ENCODE results near the gene CD7. TPM values are rescaled to one million over a fixed set of nuclear protein-coding genes. Genes with fewer than 3 reads are reported as not detected.

The CD7 gene
- total RNA-seq, 2 donors from 2014 or later, result 620 to 646 TPM

- peaks cover 20 to 29% of the 10 kb centered on the region in 2 donors for H3K36me3 Mint-ChIP-seq
- ATAC-seq (no peak), DNase-seq (ENCODE audit: low spot score in 2 of 2) (no peak)
- no peak overlapping the region for H3K27ac Mint-ChIP-seq
- peaks cover 0 to 5% of the 10 kb centered on the region in 2 donors for H3K9me3 Mint-ChIP-seq
Measured at GRCh38 chr17:82311971-82312370, 5.4 kb downstream of the CD7 start.

GRCh38 chr17:82310877-82311276, 6.5 kb downstream of the CD7 start:
- ATAC-seq, result no peak
- H3K27ac Mint-ChIP-seq, result peak overlapping the region; percentile 45 to 47
- no peak for DNase-seq (ENCODE audit: low spot score in 2 of 2)

GRCh38 chr17:82309656-82310570, 7.5 kb downstream of the CD7 start:
- H3K9me3 Mint-ChIP-seq, result peaks cover 0 to 8% of the 10 kb centered on the region in 2 donors

More at GRCh38 chr17:82310877-82311276, 6.5 kb downstream of the CD7 start:
- Mint-ChIP-seq H3K9me3 (peaks cover 0 to 8% of the 10 kb centered on the region in 2 donors), H3K36me3 (peaks cover 18 to 24% of the 10 kb centered on the region in 2 donors)

GRCh38 chr17:82305727-82306300, 11.6 kb downstream of the CD7 start:
- peaks cover 0 to 16% of the 10 kb centered on the region in 2 donors for H3K36me3 Mint-ChIP-seq
- peaks cover 0 to 8% of the 10 kb centered on the region in 2 donors for H3K9me3 Mint-ChIP-seq
- ATAC-seq (no peak), DNase-seq (ENCODE audit: low spot score in 2 of 2) (no peak)
- H3K27ac Mint-ChIP-seq, result peak overlapping the region; percentile 84 to 97

More at GRCh38 chr17:82309656-82310570, 7.5 kb downstream of the CD7 start:
- ATAC-seq (no peak), DNase-seq (ENCODE audit: low spot score in 2 of 2) (no peak)
- Mint-ChIP-seq H3K36me3 (peaks cover 11 to 24% of the 10 kb centered on the region in 2 donors), H3K27ac (peak overlapping the region in 1 of 2 donors; percentile 47)

GRCh38 chr17:82304826-82305726, 12.3 kb downstream of the CD7 start:
- no peak for ATAC-seq
- H3K27ac Mint-ChIP-seq, result peak overlapping the region; percentile 84 to 97
- DNase-seq (ENCODE audit: low spot score in 2 of 2), result no peak
- H3K9me3 Mint-ChIP-seq, result peaks cover 0 to 8% of the 10 kb centered on the region in 2 donors
- peaks cover 2 to 16% of the 10 kb centered on the region in 2 donors for H3K36me3 Mint-ChIP-seq

GRCh38 chr17:82303944-82304808, 13.2 kb downstream of the CD7 start:
- ATAC-seq (no peak), DNase-seq (ENCODE audit: low spot score in 2 of 2) (no peak)
- H3K9me3 Mint-ChIP-seq, result peaks cover 0 to 8% of the 10 kb centered on the region in 2 donors
- peaks cover 4 to 16% of the 10 kb centered on the region in 2 donors for H3K36me3 Mint-ChIP-seq
- H3K27ac Mint-ChIP-seq, result peak overlapping the region; percentile 86 to 100

- peaks cover 0 to 8% of the 10 kb centered on the region in 2 donors for H3K9me3 Mint-ChIP-seq
- H3K27ac Mint-ChIP-seq, result peak overlapping the region; percentile 94 to 100
- peaks cover 4 to 21% of the 10 kb centered on the region in 2 donors for H3K36me3 Mint-ChIP-seq
Measured at GRCh38 chr17:82302991-82303943, 14.1 kb downstream of the CD7 start.

GRCh38 chr17:82302568-82302963, 14.8 kb downstream of the CD7 start:
- peak overlapping the region; percentile 97 to 100 for H3K27ac Mint-ChIP-seq
- DNase-seq (ENCODE audit: low spot score in 2 of 2) (no peak), ATAC-seq (no peak)
- peaks cover 4 to 17% of the 10 kb centered on the region in 2 donors for H3K36me3 Mint-ChIP-seq
- peaks cover 0 to 3% of the 10 kb centered on the region in 2 donors for H3K9me3 Mint-ChIP-seq

More at GRCh38 chr17:82302991-82303943, 14.1 kb downstream of the CD7 start:
- peak in 1 of 2 donors; percentile 13 for ATAC-seq
- DNase-seq (ENCODE audit: low spot score in 2 of 2), result no peak

GRCh38 chr17:82301916-82302567, 15.4 kb downstream of the CD7 start:
- peak in 1 of 2 donors; percentile 10 for ATAC-seq
- peak; percentile 70 to 89 for DNase-seq (ENCODE audit: low spot score in 2 of 2)
- peak overlapping the region; percentile 97 to 100 for H3K27ac Mint-ChIP-seq
- H3K36me3 Mint-ChIP-seq, result peaks cover 4 to 16% of the 10 kb centered on the region in 2 donors
- H3K9me3 Mint-ChIP-seq, result peaks cover 0 to 3% of the 10 kb centered on the region in 2 donors

- Mint-ChIP-seq H3K36me3 (peaks cover 4 to 11% of the 10 kb centered on the region in 2 donors), H3K9me3 (no peaks in the 10 kb centered on the region), H3K27ac (peak overlapping the region; percentile 100)
- ATAC-seq (no peak), DNase-seq (ENCODE audit: low spot score in 2 of 2) (no peak)
Measured at GRCh38 chr17:82301300-82301915, 16.0 kb downstream of the CD7 start.

- Mint-ChIP-seq H3K36me3 (peaks cover 4 to 11% of the 10 kb centered on the region in 2 donors), H3K27ac (peak overlapping the region; percentile 100), H3K9me3 (no peaks in the 10 kb centered on the region)
- no peak for ATAC-seq
- peak; percentile 75 to 82 for DNase-seq (ENCODE audit: low spot score in 2 of 2)
Measured at GRCh38 chr17:82300707-82301270, 16.6 kb downstream of the CD7 start.

- no peaks in the 10 kb centered on the region for H3K9me3 Mint-ChIP-seq
- ATAC-seq (no peak), DNase-seq (ENCODE audit: low spot score in 2 of 2) (no peak)
- H3K36me3 Mint-ChIP-seq, result peaks cover 4 to 11% of the 10 kb centered on the region in 2 donors
- peak overlapping the region; percentile 100 for H3K27ac Mint-ChIP-seq
Measured at GRCh38 chr17:82300228-82300627, 17.2 kb downstream of the CD7 start.

- peak overlapping the region; percentile 100 for H3K27ac Mint-ChIP-seq
- DNase-seq (ENCODE audit: low spot score in 2 of 2) (peak; percentile 70 to 80), ATAC-seq (peak; percentile 28 to 53)
- H3K9me3 Mint-ChIP-seq, result no peaks in the 10 kb centered on the region
- peaks cover 9 to 11% of the 10 kb centered on the region in 2 donors for H3K36me3 Mint-ChIP-seq
Measured at GRCh38 chr17:82299452-82299851, 18.0 kb downstream of the CD7 start.
